ENCODE results near the gene SIRT4. TPM values are rescaled to one million over a fixed set of nuclear protein-coding genes. Genes with fewer than 3 reads are reported as not detected.

The SIRT4 gene
- total and polyA plus RNA-seq, 10 of the 15 experiments (the other 5 are each of a cell fraction or from before 2014, with no cell fraction given), result 0.19 to 0.98 (median 0.44) TPM

GRCh38 chr12:120353136-120353535, 51.0 kb downstream of the SIRT4 start:
- ChIA-PET CTCF (interaction anchor here (0.9 to 1.7 kb wide), 2 partner anchors 14 to 78 kb away, joined by 3 to 4 read pairs; no protein-coding TSS in a partner anchor), SMC1A (ENCODE audit: uncharacterized antibody, unreplicated experiment) (interaction anchor here (1.3 kb wide), 1 partner anchor 14 kb away, joined by 3 read pairs; no protein-coding TSS in a partner anchor), POLR2A (interaction anchor here (0.6 kb wide), 1 partner anchor 144 kb away, joined by 4 read pairs; no protein-coding TSS in a partner anchor), RAD21 (ENCODE audit: unreplicated experiment) (no interaction called here)
- in situ Hi-C loops (cut with MboI) (no loop called here), intact Hi-C loops (cut with micrococcal nuclease; ENCODE audit: unreplicated experiment) (no loop called here)
- no peak overlapping the region for H3K27ac ChIP-seq (ENCODE audit: control insufficient read depth, insufficient read depth)
- H4K20me1 ChIP-seq (ENCODE audit: control insufficient read depth, insufficient read depth), result no peaks in the 10 kb centered on the region
- no peak overlapping the region for H3K9ac ChIP-seq (ENCODE audit: control insufficient read depth, insufficient read depth, low read length)
- H3K27me3 ChIP-seq (replicated peaks in 1 of 2; ENCODE audit: control insufficient read depth in 2 of 2, insufficient read depth in 2 of 2, low read length in 1 of 2), result 0 out of 4 replicates have a peak, but pooled peaks cover 0 to 1% of the 10 kb centered on the region in 2 experiments
- no peak for ATAC-seq
- H2AFZ ChIP-seq (ENCODE audit: control insufficient read depth, low read depth, low read length), result no peak overlapping the region
- H3K4me2 ChIP-seq (ENCODE audit: control insufficient read depth, insufficient read depth), result no peak overlapping the region
- no peak for FAIRE-seq
- no peaks in the 10 kb centered on the region for H3K36me3 ChIP-seq (ENCODE audit: control insufficient read depth in 2 of 2, insufficient read depth in 2 of 2, low read length in 1 of 2)
- WGBS (ENCODE audit: insufficient coverage, insufficient replicate concordance, low lambda C conversion rate, missing lambda C conversion rate), result 47% methylated on average over 6 of the region's 6 CpGs
- H3K79me2 ChIP-seq (ENCODE audit: control insufficient read depth, insufficient read depth, low read length), result no peaks in the 10 kb centered on the region
- no peak for DNase-seq (ENCODE audit: low read depth, low spot score)
- H3K9me3 ChIP-seq (replicated peaks; ENCODE audit: control insufficient read depth, insufficient read depth, low read length), result no peaks in the 10 kb centered on the region
- H3K4me3 ChIP-seq, result no peak overlapping the region
- no peaks in the 10 kb centered on the region for H3K4me1 ChIP-seq (ENCODE audit: control insufficient read depth, insufficient read depth, low read length)
- no TSS peak for BruUV-seq (replicated peaks)
- TF ChIP-seq NBN (IDR thresholded peaks at IDR 0.05) (no peak), HDGF (IDR thresholded peaks at IDR 0.05) (no peak), IKZF2 (IDR thresholded peaks at IDR 0.05) (no peak), SUZ12 (IDR thresholded peaks at IDR 0.05; ENCODE audit: unreplicated experiment) (no peak), BRCA1 (IDR thresholded peaks at IDR 0.05; ENCODE audit: low read depth, low read length) (no peak), SMC3 (IDR thresholded peaks at IDR 0.05; ENCODE audit: borderline replicate concordance, low read length) (no peak), EGR1 (IDR thresholded peaks at IDR 0.05; ENCODE audit: borderline replicate concordance in 1 of 2, low read depth in 2 of 2, low read length in 2 of 2) (no peak), BHLHE40 (IDR thresholded peaks at IDR 0.05; ENCODE audit: borderline replicate concordance in 1 of 2, low read depth in 2 of 2, low read length in 1 of 2) (no peak), NFYB (IDR thresholded peaks at IDR 0.05; ENCODE audit: insufficient read depth, low read depth, low read length) (no peak), NR2F1 (conservative IDR thresholded peaks at IDR 0.05) (no peak), PKNOX1 (IDR thresholded peaks at IDR 0.05) (no peak), HDAC2 (IDR thresholded peaks at IDR 0.05) (no peak), MYC (IDR thresholded peaks at IDR 0.05; ENCODE audit: insufficient read depth, insufficient read length, insufficient replicate concordance, low read length, severe bottlenecking) (no peak), TARDBP (IDR thresholded peaks at IDR 0.05; ENCODE audit: borderline replicate concordance) (no peak), POU2F2 (IDR thresholded peaks at IDR 0.05; ENCODE audit: borderline replicate concordance, low read depth, low read length) (no peak)
- TF ChIP-seq, protein P1, sequence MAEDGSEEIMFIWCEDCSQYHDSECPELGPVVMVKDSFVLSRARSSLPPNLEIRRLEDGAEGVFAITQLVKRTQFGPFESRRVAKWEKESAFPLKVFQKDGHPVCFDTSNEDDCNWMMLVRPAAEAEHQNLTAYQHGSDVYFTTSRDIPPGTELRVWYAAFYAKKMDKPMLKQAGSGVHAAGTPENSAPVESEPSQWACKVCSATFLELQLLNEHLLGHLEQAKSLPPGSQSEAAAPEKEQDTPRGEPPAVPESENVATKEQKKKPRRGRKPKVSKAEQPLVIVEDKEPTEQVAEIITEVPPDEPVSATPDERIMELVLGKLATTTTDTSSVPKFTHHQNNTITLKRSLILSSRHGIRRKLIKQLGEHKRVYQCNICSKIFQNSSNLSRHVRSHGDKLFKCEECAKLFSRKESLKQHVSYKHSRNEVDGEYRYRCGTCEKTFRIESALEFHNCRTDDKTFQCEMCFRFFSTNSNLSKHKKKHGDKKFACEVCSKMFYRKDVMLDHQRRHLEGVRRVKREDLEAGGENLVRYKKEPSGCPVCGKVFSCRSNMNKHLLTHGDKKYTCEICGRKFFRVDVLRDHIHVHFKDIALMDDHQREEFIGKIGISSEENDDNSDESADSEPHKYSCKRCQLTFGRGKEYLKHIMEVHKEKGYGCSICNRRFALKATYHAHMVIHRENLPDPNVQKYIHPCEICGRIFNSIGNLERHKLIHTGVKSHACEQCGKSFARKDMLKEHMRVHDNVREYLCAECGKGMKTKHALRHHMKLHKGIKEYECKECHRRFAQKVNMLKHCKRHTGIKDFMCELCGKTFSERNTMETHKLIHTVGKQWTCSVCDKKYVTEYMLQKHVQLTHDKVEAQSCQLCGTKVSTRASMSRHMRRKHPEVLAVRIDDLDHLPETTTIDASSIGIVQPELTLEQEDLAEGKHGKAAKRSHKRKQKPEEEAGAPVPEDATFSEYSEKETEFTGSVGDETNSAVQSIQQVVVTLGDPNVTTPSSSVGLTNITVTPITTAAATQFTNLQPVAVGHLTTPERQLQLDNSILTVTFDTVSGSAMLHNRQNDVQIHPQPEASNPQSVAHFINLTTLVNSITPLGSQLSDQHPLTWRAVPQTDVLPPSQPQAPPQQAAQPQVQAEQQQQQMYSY (CRISPR knock-in tag; IDR thresholded peaks at IDR 0.05), result no peak
- TF ChIP-seq, protein P2, sequence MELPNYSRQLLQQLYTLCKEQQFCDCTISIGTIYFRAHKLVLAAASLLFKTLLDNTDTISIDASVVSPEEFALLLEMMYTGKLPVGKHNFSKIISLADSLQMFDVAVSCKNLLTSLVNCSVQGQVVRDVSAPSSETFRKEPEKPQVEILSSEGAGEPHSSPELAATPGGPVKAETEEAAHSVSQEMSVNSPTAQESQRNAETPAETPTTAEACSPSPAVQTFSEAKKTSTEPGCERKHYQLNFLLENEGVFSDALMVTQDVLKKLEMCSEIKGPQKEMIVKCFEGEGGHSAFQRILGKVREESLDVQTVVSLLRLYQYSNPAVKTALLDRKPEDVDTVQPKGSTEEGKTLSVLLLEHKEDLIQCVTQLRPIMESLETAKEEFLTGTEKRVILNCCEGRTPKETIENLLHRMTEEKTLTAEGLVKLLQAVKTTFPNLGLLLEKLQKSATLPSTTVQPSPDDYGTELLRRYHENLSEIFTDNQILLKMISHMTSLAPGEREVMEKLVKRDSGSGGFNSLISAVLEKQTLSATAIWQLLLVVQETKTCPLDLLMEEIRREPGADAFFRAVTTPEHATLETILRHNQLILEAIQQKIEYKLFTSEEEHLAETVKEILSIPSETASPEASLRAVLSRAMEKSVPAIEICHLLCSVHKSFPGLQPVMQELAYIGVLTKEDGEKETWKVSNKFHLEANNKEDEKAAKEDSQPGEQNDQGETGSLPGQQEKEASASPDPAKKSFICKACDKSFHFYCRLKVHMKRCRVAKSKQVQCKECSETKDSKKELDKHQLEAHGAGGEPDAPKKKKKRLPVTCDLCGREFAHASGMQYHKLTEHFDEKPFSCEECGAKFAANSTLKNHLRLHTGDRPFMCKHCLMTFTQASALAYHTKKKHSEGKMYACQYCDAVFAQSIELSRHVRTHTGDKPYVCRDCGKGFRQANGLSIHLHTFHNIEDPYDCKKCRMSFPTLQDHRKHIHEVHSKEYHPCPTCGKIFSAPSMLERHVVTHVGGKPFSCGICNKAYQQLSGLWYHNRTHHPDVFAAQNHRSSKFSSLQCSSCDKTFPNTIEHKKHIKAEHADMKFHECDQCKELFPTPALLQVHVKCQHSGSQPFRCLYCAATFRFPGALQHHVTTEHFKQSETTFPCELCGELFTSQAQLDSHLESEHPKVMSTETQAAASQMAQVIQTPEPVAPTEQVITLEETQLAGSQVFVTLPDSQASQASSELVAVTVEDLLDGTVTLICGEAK (IDR thresholded peaks at IDR 0.05; ENCODE audit: borderline replicate concordance), result no peak

Data from GM12878 (cell line).